HG03565 (cell line): ENCODE measurements around the gene NFAT5.
"Not testable (repeated sequence)": the region's sequence is repeated elsewhere in the genome, so short reads cannot be mapped to it uniquely, and the experiment has no call there.

Experiments used
- ATAC-seq: cut with Tn5 transposase; IDR thresholded peaks from one replicate; pipeline ENCODE4 v1.9.1; 2021; ENCODE audit warnings: mild to moderate bottlenecking, moderate library complexity; ENCODE audit not compliant: unreplicated experiment

Gene NFAT5

GRCh38 chr16:69546663-69547062 lies 19.1 kb upstream of the NFAT5 start:
- ATAC-seq: not testable (repeated sequence)

- no peak for ATAC-seq
These were observed 12.4 kb upstream of the NFAT5 start for GRCh38 chr16:69553332-69553731.

- ATAC-seq: no peak
These were observed 11.3 kb upstream of the NFAT5 start for GRCh38 chr16:69554495-69554894.

- no peak for ATAC-seq
These were observed 10.3 kb upstream of the NFAT5 start for GRCh38 chr16:69555437-69555836.

- no peak for ATAC-seq
These were observed 9.9 kb upstream of the NFAT5 start for GRCh38 chr16:69555867-69556266.

- ATAC-seq: no peak
These were observed 6.6 kb upstream of the NFAT5 start for GRCh38 chr16:69559164-69559563.

- ATAC-seq: not testable (repeated sequence)
These were observed 4.4 kb upstream of the NFAT5 start for GRCh38 chr16:69561367-69561766.

GRCh38 chr16:69561901-69562300 lies 3.9 kb upstream of the NFAT5 start:
- no peak for ATAC-seq

GRCh38 chr16:69562813-69563212 lies 3.0 kb upstream of the NFAT5 start:
- ATAC-seq: no peak

GRCh38 chr16:69563605-69564580 lies 1.9 kb upstream of the NFAT5 start:
- ATAC-seq: peak; percentile 32

GRCh38 chr16:69564845-69565670 lies 708 bp upstream of the NFAT5 start:
- ATAC-seq: peak; percentile 9

GRCh38 chr16:69566240-69566980 lies 644 bp downstream of the NFAT5 start:
- ATAC-seq: no peak

GRCh38 chr16:69566981-69567680 lies 1.4 kb downstream of the NFAT5 start:
- ATAC-seq: no peak

GRCh38 chr16:69568676-69569075 lies 2.9 kb downstream of the NFAT5 start:
- ATAC-seq: no peak

- ATAC-seq: not testable (repeated sequence)
These were observed 13.0 kb downstream of the NFAT5 start for GRCh38 chr16:69578771-69579170.

GRCh38 chr16:69579783-69580481 lies 14.2 kb downstream of the NFAT5 start:
- no peak for ATAC-seq

- ATAC-seq: no peak
These were observed 15.5 kb downstream of the NFAT5 start for GRCh38 chr16:69581297-69581696.

GRCh38 chr16:69584493-69584892 lies 18.7 kb downstream of the NFAT5 start:
- ATAC-seq: not testable (repeated sequence)

- ATAC-seq: no peak
These were observed 23.9 kb downstream of the NFAT5 start for GRCh38 chr16:69589434-69590269.
